HG03575 (cell line): ENCODE data around the gene RFX4.

Experiments
- ATAC-seq: cut with Tn5 transposase; IDR thresholded peaks from one replicate; pipeline ENCODE4 v1.9.1; 2021; ENCODE audit not compliant: unreplicated experiment, insufficient number of reproducible peaks, low FRiP score; ENCODE audit errors: extremely low read depth

Gene RFX4

DNA sequence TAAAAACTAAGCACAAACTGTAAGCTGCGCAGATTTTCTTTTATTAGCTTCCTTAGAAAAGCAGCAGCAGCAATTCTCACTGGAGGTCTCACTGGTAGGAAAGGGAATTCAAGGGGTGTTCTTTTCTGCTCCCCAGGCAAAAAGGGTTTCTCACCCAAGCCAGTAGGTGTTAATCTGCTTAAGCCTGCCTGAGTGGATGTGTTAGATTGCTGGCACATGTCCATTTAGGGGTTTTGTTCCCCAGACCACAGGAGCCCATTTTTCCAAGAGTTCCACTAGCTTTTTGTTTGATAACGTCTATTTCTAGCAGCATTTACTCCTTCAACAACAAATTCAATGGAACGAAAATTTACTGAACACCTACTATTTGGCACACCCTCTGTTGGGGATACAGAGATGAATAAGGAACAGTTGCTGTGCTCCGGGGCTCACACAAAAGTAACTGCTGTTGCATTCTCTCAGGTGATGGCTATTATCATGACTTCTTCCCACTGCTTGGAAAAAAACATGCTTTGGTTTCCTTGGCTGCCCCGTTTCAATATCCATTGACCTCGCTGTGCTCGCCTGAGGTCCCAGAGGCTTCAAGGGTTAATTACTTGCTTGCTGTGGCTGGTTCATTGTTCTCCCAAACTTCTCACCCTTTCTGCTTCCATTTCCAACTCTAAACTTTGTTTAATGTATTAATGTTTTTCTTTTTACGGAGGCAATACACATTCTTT, 160.6 kb downstream of the RFX4 start:
- no peak for ATAC-seq

DNA sequence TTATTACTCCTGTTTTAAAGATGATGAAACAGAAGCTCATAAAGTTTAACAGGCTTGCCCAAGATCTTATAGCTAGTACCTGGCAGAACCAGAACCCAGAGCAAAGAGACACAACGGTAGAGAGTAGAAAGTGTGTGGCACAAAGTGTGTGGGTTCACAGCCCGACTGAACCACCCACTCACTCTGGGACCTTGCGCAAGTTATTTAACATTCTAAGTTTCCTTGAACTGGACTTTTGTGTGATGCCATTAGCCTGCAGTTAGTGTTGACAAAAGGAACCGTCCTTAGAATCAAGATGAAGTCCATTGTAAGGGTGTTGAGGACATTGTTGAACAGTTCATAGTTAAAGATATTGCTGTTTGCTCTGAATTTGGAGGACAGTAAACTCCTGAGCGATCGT, 161.8 kb downstream of the RFX4 start:
- ATAC-seq = no peak

DNA sequence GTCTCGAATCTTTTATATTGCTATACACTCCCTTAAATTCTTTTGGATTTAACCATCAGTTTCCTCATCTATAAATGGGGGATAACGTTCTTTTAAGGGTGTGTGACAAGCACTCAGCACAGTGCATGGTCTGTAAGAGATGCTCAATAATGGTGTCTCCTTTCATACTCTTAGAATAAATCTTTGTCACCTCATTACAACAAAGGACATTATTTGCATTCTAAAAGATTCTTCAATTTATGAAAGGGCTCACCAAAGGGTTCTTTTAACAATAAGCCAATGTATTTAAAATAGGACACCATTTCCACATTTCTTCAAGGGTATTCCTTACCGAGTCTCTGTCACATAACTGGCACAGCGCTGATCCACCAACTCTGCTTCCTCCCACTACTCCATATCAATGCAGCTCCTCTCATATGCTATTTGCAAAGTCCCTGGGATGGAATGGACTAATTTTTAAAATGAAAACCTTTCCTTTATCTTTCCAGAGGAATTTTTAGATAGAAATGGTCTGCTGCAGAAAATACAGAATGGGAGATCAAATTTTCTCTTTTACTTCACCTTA, 162.5 kb downstream of the RFX4 start:
- no peak for ATAC-seq

DNA sequence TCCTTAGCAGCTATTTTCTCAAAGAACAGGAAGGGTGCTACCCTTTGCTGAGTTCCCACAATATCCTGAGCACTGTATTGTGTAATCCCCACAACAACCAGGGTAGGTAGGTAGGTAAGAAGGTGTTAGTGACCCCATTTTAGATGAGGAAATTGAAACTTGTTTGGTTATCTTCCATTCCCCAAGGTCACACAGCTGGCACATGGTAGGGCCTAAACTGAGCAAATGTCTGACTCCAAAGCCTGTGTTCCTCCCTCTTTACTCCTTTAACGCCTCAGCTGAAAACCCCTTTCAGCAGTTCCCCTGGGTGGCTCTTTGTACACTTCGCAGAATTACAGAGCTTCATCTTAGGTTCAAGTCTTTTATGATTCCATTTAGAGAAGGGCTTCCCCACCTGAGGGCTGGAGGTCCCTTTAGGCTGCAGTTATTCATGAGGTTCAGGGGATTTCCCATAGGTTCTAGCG, 165.2 kb downstream of the RFX4 start:
- ATAC-seq = no peak

DNA sequence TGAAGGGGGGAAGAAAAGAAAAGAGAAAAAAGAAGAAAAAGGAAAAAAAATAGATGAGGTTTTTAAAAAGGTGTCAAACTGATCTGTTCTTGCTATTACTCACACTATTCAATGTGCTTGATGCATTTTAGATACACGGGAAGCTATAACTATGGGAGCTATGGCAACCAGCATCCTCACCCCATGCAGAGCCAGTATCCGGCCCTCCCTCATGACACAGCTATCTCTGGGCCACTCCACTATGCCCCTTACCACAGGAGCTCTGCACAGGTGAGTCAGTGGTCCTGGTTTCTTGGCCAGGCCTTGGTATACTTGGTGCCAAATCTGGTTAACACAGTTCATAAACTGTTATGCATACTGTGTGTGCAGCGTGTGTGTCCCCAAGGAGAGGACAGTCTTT, 167.7 kb downstream of the RFX4 start:
- ATAC-seq = no peak

DNA sequence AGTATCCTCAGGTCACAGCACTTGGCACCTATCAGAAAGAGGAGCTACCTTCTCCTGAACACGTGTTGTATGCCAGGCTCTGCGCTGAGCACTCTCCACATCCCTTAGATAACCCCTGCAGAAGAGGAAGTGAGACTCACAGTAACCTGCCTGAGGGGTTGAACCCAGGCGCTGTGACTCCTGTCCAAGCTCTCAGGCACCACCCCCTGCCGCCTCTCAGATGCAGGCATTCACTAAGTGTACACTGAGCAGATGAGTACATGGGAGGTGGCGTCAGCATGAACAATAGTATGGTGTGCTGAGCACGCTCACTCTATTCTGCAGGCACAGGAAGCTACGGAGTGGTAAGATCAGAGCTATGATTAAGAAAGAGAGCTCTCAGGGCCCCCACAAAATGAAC, 170.7 kb downstream of the RFX4 start:
- peak; percentile 95 for ATAC-seq

DNA sequence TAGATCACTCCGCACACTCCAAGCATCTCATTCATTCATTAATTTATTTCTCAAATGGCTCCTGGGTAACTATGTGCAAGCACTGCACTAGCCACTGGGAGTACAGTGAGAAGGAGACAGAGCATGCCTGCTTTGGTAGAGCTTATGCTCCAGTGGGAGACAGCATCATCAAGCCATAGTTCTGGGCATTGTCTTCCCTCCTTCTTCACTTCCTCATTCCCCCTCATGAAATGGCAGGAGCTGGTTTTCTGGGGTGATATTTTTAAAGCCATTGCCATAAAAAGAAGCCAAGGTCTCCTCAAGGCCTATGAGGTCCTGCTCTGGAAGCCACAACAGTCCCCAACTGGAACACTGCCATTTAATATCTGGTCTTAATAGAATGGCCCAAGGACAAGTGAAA, 171.5 kb downstream of the RFX4 start:
- no peak for ATAC-seq

DNA sequence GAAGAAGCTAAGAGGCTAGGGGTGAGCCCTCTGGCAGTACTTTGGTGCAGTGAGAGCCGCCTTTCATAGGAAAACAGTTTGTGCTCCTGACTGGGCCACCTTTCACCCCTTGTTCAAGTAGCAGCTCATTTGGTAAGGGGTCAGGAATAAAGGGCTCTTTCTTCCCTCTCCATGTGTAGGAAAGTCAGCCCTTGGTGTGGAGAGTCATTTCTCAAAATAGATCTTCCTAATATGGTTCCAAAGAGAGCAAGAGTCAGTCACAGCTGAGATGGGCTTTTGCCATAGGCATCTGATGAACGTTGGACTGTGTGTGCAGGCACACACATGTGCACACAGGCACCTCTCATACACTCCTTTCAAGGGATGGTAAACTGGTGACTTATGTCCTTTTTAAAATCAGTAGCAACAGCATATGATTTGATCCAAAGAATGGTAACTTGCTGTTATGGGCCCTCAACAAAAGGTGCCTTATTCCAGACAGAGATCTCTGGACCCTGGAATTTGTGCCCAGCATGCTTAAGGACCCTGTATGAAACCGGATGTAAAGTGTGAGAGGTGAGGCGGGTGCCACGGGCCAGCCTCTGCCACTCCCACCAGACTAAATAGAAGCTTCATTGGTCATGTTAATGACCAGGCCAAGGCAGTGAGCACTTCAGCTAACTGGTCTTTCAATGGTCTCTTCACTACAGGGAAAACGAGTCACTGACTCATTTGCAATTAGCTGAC, 175.0 kb downstream of the RFX4 start:
- no peak for ATAC-seq

DNA sequence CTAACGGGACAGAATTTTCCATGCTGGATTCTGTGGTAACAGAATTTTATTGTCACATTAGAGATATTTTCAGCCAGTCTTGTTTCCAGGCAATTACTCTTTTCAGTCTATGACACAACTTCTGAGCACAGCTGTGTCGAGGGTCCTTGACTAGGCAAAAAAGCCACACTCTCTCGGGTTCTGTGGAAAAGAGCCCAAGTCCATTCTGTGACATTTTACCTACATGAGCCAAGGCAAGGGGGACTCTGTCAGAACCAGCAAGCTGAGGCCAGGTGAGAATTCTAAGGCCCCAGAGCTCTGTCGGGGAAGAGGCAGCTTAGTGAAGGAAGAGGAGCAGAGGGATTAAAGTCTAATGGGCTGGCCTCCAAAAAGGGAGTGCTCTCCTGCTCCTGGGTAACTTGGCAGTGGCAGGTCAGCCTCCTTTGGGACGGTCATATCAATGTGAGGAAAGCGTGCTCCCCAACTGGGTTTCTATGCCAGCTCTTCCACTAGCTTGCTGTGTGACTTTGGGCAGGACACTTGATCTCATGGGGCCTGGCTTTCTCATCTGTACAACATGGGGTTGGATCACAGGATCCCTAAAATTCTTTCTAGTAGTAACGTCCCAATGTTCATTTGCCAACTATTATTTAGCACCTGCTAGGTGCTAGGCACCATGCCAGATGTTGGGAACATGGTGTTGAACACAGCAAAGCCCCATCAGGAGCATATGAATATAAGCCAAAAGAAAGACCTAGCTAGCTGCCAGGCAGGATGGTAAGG, 175.7 kb downstream of the RFX4 start:
- no peak for ATAC-seq

DNA sequence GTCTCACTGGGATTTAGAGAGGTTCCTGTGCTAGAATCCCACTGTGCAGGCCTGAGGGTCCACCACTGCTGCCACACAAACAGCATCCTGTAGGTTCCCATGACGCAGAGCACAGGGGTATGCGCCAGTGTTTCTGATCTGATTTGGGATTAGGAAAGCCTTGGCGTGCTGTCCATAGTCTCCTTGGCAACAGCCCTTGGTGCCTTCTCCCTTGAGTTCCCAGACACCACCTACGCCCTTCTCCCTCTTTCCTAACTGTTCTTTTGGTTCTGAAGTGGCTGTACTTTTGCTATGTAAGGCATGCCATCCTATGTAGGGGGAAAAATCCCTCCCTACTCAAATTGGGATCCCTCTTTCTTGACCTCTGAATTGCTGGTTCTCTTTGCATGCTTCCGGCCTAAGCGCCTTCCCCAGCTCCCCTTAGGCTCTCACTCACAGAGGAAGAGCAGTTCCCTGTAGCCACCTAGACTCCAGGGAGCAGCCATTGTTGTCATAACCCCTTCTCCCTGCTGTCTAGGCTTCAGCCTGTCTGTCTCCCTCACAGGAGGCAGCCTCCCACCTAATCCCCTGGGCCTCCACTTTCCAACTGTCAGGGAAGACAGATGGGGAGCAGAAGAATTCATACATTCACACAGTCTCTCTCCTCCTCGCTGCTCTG, 176.9 kb downstream of the RFX4 start:
- ATAC-seq = no peak

DNA sequence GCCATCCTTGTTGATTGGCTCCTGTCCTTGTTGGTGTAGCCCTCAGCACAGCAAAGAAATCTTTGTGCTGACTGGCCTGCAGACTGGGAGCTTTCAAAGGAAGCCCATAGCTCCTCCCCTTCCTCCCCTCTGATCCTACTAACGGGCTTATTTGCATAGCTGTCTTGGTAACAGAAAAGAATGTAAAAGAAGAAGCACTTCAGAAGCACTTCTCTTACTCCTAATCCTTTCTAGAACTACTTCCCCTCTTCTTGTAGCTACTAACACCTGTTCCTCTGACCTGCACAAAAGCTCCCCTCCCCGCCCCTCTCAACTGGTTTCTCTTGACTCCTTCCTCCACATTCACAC, 177.4 kb downstream of the RFX4 start:
- peak; percentile 86 for ATAC-seq

DNA sequence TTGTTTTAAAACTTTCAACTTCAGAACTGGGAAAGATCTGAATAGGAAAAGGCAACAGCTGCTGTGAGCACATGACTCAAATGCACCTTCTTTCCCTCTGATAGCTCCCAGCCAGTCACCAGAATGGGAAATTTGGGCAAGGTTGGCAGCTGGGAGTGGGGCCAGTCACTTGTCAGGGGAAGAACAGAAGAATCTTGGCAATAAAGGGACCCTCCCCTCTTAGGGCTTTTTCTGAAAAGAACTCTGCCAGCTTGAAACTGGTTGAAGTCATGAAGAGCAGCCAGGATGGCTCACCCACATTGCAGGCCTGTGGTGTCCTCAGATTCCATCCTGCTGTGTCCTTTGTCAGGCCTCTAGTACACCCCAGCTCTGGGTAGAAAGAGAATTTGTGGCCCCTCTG, 181.4 kb downstream of the RFX4 start:
- ATAC-seq = no peak

DNA sequence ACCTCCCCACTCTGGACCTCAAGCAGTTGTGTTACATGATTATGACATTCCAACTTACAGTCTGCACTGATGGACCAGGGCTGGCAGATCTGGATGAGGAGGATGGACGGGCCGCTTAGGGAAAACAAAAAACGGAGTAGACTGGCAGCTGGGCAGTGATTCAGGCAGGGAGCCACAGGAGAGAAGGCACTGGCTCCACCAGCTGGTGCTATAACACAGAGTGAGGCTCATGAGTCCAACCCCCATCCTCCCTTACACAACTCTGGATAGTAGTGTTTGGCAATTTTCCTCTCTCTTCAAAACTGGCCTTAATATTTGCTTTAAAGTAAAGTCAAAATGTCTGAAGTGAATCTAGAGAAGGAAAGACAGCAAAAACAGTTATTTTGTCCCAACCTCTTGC, 181.9 kb downstream of the RFX4 start:
- ATAC-seq = no peak

DNA sequence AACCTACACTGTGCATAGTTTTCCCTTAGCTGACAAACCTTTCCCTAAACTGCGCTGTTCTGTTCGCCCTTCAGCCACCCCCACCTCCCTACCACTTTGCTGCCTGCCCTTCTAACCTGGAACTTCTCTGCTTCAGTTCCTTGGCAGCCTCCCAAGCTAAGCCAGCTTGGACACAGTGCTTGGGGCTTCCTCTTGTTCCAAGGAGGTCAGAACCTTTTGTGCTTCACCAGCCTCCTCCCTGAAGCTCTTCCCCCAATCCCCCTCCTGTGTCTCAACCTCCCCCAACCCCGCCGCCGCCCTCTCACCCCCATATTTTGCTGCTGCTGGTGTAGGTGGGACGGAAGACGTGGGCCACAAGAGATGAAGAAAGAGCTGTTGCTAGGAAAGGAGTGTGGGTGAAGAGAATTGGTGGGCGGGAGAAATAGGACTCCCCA, 183.6 kb downstream of the RFX4 start:
- ATAC-seq = no peak

DNA sequence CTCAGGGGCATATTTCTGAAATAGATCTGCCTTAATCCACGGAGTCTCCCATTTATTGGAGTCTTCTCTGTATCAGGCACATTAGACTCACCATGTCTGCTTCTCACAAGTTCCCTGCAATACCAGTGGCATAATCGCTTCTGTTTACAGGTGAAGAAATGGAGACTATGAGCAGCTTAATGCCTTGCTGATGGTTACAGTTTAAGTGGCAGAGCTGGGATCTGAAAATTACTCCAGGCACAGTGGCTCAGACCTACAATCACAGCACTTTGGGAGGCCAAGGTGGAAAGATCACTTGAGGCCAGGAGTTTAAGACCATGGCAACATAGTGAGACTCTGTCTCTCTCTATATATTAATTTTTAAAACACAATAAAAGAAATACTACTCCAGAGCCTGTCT, 184.4 kb downstream of the RFX4 start:
- no peak for ATAC-seq

DNA sequence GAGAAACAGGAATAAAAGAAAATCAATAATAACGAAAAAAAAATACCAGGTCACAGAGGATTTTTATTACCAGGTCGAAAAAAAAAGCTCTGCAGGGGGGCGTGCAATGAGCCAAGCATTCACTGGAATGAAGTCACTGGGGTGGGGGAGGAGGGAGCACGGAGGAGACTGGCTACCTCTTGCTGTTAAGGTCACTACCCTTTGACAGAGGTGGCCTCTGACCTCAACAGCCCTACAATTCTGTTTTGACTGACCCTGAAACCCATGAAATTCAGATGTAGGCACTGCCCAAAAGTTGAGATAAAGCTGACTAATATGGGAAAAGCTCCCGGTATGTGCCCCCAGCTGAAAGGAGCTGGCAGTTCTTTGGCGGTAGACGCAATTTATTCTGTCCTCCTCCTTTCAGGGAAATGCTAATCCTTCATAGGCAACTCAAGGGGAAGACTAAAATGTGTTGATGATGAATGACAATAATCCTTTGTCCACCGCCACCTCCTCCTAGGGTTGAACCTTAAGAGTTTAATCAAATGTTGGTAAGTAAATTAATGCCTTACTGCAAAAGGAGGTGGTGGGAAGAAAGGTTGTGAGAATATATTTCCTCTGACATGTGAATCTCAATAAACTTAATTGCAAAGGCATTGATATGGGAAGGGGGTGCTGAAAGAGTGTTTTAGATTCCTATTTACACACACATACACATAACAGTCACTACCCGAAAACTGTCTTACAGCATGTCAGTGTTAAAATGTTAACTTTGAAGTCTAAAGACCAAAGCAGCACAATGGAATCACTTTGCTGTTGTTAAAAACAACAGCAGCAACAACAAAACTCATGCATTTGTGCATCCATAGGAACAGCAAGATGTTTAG, 185.4 kb downstream of the RFX4 start:
- ATAC-seq = no peak

DNA sequence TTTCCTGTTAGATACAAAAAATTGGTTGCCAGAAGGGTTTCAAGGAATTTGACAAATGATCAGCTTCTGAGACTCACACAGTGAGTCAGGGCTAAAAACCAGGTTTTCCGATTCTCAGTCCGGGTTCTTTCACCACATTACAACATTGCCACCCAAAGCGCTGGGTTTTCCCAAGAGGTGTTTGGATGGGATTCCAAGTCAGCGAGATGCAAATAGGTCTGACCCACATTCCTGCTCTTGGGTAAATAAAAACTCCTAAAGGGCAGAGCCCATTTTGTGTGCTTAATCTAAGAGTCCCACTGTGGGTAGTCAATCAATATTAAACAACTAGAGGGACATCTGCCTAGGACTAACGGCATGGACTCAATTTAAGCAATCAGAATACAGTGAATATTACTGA, 186.3 kb downstream of the RFX4 start:
- no peak for ATAC-seq

DNA sequence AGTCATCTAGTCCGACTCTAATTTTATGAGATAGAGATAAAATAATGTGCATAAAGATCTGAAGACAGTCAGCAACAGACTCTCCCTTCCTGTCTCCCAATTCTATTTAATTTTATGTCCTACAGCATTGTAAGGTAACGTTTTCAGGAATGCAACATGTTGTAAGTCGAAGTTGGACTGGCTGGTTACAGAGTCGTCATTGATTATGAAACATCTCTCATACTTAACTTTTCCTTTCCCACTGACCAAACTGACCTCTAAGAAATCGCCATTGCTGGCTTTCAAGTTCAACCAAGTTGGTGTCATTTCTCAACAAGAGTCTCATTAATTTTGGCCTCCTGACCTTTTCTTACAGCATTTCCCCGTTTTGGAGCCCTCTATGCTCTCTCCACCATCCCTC, 186.7 kb downstream of the RFX4 start:
- ATAC-seq = no peak
